KMS-11 (cell line): ENCODE results near the gene PLSCR3.

Experiments
- H2AFZ ChIP-seq: fragments of 200-600 bp; sonication (generic); 2 replicates; pipeline ENCODE4 v1.6.1; 2016; ENCODE audit warnings: antibody characterized with exemption, mixed run types, low read depth
- H3K27ac ChIP-seq: fragments of 200-600 bp; sonication (generic); 2 replicates; pipeline ENCODE4 v1.6.1; 2016; ENCODE audit warnings: mild to moderate bottlenecking, mixed run types
- H3K27me3 ChIP-seq: fragments of 200-600 bp; sonication (generic); 2 replicates; pipeline ENCODE4 v1.6.1; 2017; ENCODE audit warnings: mild to moderate bottlenecking, low read depth, mixed run types, moderate library complexity; ENCODE audit not compliant: insufficient read depth
- H3K36me3 ChIP-seq: fragments of 200-600 bp; sonication (generic); 2 replicates; pipeline ENCODE4 v1.6.1; 2017; ENCODE audit warnings: mild to moderate bottlenecking, mixed run types; ENCODE audit not compliant: insufficient read depth
- H3K4me1 ChIP-seq: fragments of 200-600 bp; sonication (generic); 2 replicates; pipeline ENCODE4 v1.6.1; 2016; ENCODE audit warnings: mild to moderate bottlenecking, low read depth, mixed run types; ENCODE audit not compliant: poor library complexity, severe bottlenecking
- H3K4me2 ChIP-seq: fragments of 200-600 bp; sonication (generic); 2 replicates; pipeline ENCODE4 v1.7.0; 2016; ENCODE audit warnings: mild to moderate bottlenecking, mixed run types
- H3K4me3 ChIP-seq: fragments of 200-600 bp; sonication (generic); IDR thresholded peaks from 2 replicates; pipeline ENCODE4 v1.6.1; 2017; ENCODE audit warnings: low read depth, low read length, mixed read lengths; ENCODE audit not compliant: insufficient read depth
- H3K79me2 ChIP-seq: fragments of 200-600 bp; sonication (generic); 2 replicates; pipeline ENCODE4 v1.6.1; 2016; ENCODE audit warnings: low read depth, mixed run types; ENCODE audit not compliant: insufficient read depth
- H3K9ac ChIP-seq: fragments of 200-600 bp; sonication (generic); 2 replicates; pipeline ENCODE4 v1.6.1; 2016; ENCODE audit warnings: mild to moderate bottlenecking, mixed run types
- H4K20me1 ChIP-seq: fragments of 200-600 bp; sonication (generic); 2 replicates; pipeline ENCODE4 v1.6.1; 2016; ENCODE audit warnings: mild to moderate bottlenecking, mixed run types; ENCODE audit not compliant: insufficient read depth
- TF ChIP-seq, protein P1 (sequence below): fragments of 200-600 bp; sonication (generic); conservative IDR thresholded peaks from 2 replicates; pipeline ENCODE4 v1.6.1; 2017; ENCODE audit warnings: low read depth, mild to moderate bottlenecking, antibody characterized with exemption, low read length, moderate library complexity, mixed read lengths

The PLSCR3 gene

DNA sequence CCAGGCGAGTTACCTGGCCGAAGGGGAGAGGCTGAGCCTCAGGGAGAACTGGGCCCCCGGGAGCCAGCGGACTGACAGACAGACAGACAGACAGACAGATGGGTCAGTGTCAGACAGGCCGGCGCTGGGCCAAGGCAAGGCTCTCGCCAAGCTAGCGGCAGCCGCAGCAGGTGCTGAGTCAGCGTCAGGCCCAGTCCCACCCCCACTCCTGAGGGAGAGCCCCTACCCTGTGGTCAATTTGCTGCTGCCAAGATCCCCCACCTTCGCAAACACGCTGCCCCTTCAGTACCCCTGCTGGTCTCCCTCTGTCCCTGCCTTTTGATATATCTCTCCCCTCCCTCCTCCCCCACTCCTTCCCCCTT, 46.5 kb upstream of the PLSCR3 start:
- TF ChIP-seq, protein P1, sequence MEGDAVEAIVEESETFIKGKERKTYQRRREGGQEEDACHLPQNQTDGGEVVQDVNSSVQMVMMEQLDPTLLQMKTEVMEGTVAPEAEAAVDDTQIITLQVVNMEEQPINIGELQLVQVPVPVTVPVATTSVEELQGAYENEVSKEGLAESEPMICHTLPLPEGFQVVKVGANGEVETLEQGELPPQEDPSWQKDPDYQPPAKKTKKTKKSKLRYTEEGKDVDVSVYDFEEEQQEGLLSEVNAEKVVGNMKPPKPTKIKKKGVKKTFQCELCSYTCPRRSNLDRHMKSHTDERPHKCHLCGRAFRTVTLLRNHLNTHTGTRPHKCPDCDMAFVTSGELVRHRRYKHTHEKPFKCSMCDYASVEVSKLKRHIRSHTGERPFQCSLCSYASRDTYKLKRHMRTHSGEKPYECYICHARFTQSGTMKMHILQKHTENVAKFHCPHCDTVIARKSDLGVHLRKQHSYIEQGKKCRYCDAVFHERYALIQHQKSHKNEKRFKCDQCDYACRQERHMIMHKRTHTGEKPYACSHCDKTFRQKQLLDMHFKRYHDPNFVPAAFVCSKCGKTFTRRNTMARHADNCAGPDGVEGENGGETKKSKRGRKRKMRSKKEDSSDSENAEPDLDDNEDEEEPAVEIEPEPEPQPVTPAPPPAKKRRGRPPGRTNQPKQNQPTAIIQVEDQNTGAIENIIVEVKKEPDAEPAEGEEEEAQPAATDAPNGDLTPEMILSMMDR = no peak
- Histone ChIP-seq H3K4me1 (no peaks in the 10 kb centered on the region), H3K4me3 (no peak overlapping the region), H3K36me3 (no peaks in the 10 kb centered on the region), H3K4me2 (no peak overlapping the region), H3K9ac (no peak overlapping the region), H3K27me3 (no peaks in the 10 kb centered on the region), H2AFZ (no peak overlapping the region), H4K20me1 (no peaks in the 10 kb centered on the region), H3K79me2 (no peaks in the 10 kb centered on the region), H3K27ac (no peak overlapping the region)

- H3K4me1 ChIP-seq = no peaks in the 10 kb centered on the region
- no peak overlapping the region for H3K4me2 ChIP-seq
- no peak overlapping the region for H3K27ac ChIP-seq
- H3K36me3 ChIP-seq = no peaks in the 10 kb centered on the region
- H3K27me3 ChIP-seq = no peaks in the 10 kb centered on the region
- H4K20me1 ChIP-seq = no peaks in the 10 kb centered on the region
- no peak overlapping the region for H2AFZ ChIP-seq
- H3K9ac ChIP-seq = no peak overlapping the region
- no peak overlapping the region for H3K4me3 ChIP-seq
- TF ChIP-seq, protein P1 = no peak
- H3K79me2 ChIP-seq = no peaks in the 10 kb centered on the region
Measured at GRCh38 chr17:7440113-7440833, 45.9 kb upstream of the PLSCR3 start.

GRCh38 chr17:7439462-7440112, 45.3 kb upstream of the PLSCR3 start, which contains the start of gene FGF11:
TSS of gene FGF11 (plus strand) at chr17:7439512. CDS start at chr17:7439621, 109 bp downstream.
- no peaks in the 10 kb centered on the region for H3K27me3 ChIP-seq
- H3K4me3 ChIP-seq = no peak within 1 kb of the TSS
- no peak within 1 kb of the TSS for H3K4me2 ChIP-seq
- H3K36me3 ChIP-seq = no peaks in the 10 kb centered on the region
- no peak within 1 kb of the TSS for H2AFZ ChIP-seq
- H4K20me1 ChIP-seq = no peaks in the 10 kb centered on the region
- H3K27ac ChIP-seq = no peak within 1 kb of the TSS
- TF ChIP-seq, protein P1 = no peak
- no peak within 1 kb of the TSS for H3K9ac ChIP-seq
- H3K79me2 ChIP-seq = no peaks in the 10 kb centered on the region
- H3K4me1 ChIP-seq = no peaks in the 10 kb centered on the region

DNA sequence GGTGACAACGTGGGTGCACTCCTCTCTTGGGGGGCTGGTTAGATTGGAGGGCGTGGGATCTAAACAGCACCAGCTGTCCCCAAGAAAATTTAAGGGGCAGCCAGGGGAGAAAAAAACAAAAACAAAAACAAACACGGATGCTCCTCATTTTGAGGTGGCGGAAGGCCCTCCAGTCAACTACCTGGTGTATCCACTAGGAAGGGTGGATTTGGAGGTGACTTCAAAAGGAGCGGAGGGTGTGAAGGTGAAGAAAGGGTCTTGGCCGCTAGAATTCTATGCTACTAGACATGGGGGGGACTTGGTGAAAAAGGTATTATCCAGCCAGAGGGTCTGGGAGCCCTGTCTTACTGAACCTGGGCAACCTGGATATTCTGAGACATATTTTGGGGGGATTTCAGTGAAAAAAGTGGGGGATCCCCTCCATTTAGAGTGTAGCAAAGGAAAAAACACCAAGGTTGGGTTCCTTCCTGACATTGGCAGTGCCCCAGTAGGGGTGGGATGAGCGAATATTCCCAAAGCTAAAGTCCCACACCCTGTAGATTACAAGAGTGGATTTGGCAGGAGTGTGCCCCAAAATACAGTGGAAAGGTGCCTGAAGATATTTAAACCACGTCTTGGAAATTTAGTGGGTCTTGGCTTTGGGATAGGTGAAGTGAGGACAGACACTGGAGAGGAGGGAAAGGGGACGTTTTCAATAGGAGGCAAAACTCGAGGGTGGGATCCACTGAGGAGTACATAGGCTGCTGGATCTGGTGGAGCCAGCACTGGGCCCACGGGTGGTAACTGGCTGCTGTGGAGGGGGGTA, 44.5 kb upstream of the PLSCR3 start:
- TF ChIP-seq, protein P1 = no peak
- no peak overlapping the region for H3K9ac ChIP-seq

More for the DNA sequence above, 44.5 kb upstream of the PLSCR3 start:
- Histone ChIP-seq H3K36me3 (no peaks in the 10 kb centered on the region), H3K4me1 (no peaks in the 10 kb centered on the region), H3K4me2 (no peak overlapping the region), H3K27ac (no peak overlapping the region), H3K27me3 (no peaks in the 10 kb centered on the region), H3K4me3 (no peak overlapping the region), H4K20me1 (no peaks in the 10 kb centered on the region), H2AFZ (no peak overlapping the region), H3K79me2 (no peaks in the 10 kb centered on the region)
